GM21717 (cell line): ENCODE measurements around the gene HPS1.

ENCODE experiments used
- ATAC-seq: cut with Tn5 transposase; IDR thresholded peaks from one replicate; pipeline ENCODE4 v1.9.1; 2021; ENCODE audit warnings: mild to moderate bottlenecking, moderate library complexity; ENCODE audit not compliant: unreplicated experiment

HPS1 gene

DNA sequence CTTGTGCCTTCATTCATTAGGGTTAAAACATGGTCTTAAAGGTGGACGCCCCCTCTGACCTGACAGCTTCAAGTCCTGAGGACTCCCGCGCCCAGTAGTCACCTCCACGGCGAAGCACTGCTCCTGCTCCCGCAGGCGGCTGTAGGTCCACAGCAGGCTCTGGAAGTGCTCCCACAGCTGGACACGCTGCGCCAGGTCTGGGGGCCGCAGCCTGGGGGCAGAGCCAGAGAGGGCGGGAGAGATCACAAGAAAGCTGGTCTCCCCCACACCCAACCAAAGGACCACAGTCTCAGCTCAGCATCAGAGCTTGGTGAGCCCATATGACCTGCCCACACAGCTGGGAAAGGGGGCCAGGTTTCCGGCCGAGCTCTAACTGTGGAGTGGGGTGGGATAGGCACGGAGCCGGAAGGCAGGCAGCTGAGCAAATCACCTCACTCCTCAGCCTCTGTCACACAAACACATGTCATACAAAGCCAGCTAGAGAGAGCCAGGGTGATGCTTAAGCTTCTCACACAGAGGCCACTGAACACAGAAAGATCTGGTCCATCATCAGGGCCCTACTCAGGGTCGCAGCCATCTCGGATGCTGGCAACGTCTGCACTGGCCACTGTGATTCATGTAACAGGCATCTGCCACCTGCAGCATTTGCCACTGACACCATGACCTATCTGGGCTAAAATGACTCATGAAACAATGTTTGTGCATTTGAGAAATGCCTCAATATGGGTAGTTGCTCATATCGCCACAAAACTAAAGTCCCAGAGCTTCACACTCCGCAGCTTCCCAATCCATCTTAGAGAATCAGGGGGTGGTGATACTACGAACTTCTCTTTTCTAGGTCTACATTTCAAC lies 12.6 kb downstream of the HPS1 start:
- no peak for ATAC-seq

DNA sequence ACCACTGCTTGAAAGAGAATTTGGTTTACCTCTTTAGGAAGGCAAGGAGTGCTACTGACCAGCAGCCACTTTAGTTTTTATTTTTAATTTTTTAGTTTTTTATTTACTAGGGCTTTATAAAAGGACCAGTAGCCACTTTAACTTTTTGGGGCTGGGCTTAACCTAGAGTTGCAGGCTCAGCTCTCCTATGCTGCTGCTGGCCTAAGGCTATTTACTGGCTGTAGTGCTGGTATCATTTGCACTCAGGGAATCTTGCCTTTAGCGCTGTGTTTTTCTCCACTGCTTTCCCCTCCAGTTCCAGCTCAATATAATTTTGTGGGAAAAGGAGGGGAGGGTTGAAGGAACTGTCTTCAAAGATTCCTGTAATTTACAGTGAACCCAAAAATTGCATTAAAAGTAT lies 13.4 kb downstream of the HPS1 start:
- no peak for ATAC-seq

DNA sequence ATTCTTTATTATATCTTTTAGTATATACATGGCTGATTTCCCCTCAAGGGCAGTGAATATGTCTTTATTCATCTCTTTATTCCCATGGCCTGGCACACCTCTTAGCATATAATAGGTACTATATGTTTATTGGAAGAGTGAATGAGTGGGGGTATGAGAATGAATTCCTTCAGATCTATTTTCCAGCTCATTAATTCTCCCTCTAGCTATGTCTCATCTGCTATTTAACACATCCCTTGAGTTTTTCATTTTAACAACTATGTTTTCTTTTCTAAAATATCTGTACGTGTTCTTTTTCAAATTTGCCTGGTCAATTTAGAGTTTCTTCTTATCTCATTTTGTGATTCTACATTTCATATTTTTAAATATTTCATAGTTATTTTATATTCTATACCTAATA lies 14.4 kb downstream of the HPS1 start:
- ATAC-seq, result no peak

DNA sequence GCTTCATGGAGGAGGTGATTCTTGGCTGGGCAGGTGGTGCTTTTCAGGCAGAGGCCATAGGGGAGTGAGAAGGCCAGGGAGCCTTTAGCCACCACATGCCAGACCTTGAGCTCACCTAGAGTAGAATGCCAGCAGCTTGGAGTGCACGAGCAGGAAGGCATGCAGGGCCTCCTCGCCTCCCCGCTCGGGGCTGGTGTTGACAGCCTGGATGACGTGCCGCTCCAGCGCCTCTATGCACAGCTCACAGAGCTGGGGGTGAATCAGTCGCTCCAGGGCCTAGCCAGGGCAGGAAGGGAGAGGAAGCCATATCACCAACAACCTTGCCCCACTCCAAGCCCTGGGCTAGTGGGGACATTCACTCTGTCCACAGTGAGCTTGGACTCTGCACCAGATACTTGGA lies 15.7 kb downstream of the HPS1 start:
- no peak for ATAC-seq

DNA sequence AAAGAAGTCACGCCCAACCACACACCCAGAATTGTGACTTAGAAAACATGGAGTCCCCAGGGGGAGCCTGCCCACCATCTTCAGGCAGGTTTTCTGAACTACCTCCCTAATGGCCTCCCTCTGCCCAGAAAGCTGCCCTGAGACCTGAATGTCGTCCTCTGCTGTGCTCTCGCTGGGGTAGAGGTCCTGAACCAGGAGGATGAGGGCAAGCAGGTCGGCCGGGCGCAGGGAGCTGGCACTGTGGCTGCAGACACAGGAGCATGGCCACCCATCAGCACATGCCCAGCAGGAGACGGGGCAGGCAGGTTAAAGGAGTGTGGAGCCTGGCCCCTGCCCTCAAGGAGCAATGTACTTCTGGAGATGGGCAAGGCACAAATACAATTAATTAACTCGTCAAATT lies 16.3 kb downstream of the HPS1 start:
- ATAC-seq, result no peak

DNA sequence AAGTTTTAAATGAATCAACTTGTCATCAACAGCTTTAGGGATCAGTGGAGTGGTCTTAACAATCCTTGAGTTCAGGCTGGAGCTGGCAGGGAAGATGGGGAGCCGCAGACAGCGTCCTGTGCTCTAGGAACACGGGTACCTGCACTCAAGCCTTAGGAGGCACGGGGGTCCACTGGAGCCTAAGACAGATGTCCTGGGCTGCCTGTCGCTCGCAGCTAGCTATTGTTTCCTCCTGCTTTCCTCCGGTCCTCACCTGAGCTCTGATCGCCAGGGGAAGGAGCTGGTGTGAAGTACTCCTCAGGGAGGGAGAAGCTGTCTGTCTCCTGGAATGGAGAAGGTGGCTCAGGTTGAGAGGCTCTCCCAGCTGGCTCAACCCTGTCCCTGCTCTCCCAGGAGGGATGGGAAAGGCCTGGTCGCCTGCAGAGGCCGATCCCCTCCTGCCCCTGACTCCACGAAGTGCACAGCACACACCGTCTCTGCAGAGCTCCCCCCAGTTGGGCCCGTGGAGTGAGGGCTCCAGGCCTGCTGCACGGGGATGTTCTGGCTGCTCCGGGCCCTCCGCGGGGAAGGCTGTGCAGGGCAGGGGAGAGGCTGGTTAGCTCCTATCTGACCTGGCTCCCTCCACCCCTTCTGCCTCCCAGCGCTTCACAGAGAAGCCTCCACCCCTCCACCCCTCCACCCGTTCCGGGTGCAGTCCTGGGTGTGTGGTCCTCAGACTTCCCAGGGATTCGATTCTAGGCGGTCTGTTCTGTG lies 17.2 kb downstream of the HPS1 start:
- ATAC-seq, result no peak

DNA sequence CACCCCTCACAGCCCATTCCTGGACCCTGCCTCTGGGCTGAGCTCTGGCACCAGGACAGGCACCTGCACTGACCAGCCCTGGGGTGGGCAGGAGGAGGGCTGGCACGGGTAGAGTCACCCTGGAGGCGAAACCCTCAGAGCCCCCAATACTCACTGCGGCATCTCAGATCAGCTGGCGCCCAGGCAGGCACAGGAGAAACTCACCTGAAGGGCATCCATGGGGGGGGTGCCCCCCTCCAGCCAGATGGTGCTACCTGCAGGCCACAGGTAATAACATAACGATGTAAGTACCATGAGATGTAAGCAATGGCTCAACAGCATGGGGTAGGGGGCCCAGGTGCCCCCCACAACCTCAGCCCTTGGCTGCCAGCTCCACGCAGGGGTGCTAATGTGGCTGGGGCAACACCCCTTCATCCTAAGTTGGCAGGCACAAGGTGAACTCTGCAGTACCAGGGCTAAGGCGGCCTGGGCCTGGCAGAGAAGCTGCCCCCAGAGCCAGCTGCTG lies 19.7 kb downstream of the HPS1 start:
- ATAC-seq, result no peak

DNA sequence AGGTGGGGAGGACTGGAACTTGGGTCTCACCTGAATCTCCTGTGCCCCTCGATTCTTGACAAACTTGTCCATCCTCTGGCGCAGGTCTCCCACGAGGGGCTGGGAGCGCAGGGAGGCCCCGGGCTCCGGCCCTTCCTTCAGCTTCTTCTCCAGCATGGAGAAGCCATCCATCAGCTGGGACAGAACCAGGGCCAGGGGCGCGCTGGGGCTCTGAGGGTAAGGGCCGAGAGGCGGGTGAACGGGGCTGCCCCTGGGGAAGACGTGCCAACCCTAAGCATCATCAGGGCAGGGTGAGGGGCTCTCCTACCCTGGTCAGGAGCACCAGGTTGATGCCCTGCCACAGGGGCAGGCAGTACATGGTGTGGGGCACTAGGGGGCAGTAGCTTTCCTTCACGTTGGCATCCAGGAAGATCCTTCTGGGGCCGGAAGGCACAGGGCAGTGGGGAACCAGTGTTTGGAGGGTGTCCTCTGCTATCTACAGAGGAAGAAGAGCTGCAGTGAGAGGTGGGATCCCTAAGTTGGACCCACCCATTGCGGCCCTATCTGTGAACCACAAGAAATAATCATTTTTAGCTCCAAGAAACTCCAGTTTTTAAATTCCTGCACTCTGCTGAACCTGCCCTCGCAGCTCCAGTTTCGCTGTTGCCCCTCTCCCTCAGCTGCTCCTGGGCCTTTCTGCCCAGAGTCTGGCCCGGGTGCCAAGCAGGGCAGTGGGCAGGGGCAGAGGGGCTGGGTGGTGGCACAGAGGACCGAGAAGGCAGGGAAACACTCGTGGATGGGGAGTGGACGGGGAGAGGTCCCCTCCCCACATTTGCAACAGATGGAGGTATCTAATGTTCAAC lies 21.0 kb downstream of the HPS1 start:
- peak; percentile 65 for ATAC-seq

DNA sequence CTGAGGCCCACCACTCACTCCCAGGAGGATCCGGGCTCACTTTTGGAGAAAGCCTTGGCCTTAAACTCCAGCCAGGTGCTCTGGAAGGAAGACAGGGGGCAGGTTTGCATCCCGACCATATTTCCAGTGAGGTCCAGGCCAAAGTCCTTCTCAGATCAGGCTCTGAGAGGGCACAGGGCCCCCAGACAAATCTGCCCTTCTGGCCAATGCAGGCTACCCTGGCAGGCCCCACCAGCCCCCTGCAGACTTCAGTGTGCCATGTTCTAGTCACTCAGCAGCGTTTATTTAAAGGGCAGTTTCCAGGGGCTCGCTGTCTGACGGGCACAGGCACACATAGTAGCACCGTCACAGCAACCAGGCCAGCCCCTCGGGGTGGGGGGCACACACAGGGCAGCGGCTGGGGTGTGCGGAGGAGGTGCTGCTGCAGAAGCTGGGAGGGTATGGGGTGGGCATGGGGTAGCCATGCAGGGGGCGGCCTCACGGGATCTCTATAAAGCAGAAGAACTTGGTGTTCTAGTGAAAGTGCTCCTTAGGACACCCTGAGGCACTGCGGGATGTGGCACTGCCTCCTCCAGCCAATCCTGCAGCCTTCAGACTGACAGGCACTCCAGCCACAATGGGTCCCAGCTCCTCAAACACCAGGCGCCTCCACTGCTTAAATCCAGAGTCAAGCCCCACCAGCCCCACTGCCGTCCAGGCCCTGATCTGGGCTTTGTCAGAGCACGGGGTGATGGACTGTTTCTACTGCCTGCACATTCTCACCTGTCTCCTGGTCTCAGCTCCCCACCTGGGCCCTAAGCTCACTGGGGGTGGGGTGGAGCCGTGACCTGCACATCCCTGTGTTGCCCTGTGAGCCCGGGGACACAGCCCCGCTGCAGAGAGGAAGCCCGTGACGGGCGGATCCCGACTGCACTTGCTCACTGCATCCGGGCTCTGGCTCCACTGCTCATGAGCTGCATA lies 22.2 kb downstream of the HPS1 start:
- ATAC-seq, result no peak

DNA sequence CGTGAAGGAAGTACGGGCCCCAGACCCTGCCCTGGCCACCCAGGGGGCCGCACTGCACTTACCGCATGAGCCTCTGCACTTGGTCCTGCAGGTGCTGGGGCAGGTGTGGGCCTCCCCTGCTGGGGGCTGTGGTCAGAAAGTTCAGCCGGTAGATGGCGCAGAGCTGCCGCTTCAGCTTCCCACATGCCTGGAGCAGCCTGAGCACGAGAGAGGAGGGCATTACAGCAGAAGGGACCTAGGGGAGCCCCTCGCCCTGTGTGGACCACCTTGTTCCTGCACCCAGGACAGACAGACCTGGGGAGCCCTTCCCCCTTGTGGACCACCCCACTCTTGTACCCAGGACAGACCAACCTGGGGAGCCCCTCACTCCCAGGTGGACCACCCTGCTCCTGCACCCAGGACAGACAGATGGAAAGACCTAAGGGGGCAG lies 23.0 kb downstream of the HPS1 start:
- no peak for ATAC-seq

DNA sequence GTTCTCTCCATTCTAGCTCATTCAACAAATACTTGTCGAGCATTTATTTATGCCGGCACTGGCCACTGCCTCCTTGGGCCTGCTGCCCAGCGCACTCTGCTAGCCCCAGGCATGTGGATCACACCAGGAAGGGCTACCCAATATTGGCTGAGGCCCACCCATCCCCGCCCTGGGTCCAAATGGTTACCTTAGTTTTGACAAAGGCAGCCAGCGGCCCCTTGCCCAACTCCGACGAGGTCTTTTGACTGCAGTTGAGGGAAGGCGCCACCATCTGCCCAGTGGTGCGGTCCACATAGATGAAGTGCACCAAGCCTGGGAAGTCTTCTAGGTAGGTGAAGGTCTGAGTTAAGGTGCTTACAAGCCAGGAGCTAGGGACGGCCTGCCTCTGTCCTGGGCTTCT lies 24.6 kb downstream of the HPS1 start:
- no peak for ATAC-seq

DNA sequence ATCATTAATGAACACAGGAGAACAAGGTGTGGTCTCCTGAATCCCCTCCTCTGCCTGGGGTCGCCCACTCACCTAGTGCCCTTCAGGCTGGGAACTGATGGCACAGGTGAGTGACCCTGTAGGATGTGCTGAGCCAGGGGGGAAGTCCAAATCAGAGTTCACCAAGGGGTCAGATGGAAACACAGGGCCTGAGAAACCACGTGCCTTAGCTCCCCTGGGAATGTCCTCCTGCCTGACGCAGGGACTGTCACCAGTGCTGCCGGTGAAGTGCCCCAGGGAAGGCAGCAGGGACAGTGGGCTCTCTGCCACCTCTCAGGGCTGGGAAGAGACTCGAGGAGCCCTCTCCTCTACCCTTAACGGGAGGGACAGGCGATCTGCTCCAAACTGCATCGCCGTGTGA lies 25.9 kb downstream of the HPS1 start:
- no peak for ATAC-seq

DNA sequence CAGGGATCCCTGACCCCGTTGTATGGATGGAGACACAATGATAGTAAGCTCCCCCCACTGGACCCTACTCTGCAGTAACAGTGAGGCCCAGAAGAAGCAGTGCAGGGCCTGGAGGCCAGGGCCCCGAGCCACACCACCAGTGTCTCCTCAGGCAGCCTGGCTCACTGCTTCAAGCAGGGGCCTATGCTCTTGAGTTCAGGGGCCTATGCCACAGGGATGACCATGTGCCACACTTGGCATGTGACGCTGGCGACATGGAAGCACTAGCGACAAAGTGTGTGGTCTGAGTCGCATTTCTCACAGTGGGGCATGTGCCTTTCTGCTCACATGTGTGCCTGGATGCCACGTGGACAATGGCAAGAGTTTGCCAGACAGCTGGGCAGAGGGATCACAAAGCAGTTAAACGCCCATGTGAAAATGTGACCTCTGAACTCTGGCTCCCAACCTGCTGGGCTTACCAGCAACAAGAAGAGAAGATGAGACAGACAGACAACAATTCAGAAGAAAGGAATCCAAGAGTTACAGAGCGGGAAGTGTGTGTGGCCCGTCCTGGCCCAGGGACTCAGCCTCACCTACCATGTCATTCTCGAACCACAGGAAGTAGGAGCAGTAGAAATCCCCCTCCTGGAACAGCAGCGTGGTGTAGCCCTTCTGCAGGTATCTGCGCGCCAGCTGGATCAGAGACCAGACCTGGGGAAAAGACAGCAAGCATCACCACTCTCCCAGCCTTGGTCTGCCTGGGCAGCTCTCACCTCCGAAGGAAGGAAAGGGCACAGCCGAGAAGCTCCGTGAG lies 27.1 kb downstream of the HPS1 start:
- no peak for ATAC-seq

DNA sequence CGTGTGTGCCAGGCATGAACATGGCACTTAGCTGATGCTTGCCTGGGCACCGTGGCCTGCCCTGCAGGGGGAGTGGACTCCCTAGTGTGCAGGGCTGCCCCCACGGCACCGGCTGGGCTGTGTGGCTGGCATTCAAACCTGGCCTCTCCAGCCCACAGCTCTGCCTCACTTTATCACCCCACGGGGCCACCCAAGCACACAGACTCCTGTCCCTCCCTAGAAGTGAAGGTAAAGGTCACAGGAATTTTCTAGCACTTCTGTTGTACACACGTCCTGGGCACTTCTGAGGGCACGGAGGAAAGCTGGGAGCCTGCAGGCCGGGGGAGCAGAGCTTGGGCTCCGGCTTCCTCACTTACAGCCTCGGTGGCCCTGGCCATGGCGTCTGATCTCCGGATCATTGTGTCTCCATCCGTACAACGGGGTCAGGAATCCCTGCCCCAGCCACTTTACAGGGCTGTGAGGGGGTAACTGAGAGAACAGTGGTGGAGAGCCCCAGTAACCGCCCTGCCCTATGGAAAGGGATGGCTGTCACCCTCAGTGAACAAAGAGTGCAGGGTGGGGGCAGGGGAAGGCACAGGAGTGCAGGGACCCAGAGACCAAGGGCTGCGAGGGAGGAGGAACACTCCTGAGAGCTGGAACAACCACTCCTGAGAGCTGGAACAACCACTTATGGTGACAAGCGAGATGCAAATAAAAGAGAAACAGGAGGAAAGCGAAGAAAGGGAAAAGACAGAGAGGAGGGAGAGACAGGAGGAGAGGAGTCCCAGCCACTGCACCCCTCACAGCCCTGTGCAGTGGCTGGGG lies 27.9 kb downstream of the HPS1 start:
- ATAC-seq, result no peak

DNA sequence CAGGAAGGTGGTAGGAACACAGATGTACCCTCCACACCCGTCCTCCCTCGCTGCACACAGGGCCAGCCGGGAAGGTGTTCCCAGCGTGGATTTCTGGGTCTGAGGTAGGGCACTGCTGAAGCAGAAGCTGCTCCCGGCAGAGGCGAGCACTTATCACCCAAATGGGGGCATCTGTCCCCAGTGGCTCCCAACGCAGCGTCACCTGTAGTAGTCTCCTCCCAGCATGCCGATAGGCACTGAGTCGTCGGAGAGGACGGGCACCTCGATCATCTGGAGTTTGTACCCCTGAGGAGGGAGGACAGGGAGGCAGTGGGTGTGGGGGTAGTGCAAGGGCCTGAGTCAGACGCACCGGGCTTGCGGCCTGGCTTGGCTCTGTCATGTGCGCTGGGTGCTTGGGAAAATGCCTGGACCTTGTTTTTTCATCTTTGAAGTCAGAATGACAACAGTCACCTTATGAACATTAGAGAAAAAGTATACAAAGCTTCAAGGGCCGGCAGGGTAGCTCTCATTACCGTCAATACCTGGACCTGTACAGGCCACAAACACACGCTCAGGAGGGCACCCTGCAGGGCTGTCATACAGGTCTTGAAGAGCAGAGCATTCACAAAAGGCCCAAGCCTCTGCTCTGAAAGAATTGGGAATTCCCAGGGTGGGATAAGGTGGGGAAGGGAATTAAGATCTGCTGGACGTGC lies 28.6 kb downstream of the HPS1 start:
- no peak for ATAC-seq

DNA sequence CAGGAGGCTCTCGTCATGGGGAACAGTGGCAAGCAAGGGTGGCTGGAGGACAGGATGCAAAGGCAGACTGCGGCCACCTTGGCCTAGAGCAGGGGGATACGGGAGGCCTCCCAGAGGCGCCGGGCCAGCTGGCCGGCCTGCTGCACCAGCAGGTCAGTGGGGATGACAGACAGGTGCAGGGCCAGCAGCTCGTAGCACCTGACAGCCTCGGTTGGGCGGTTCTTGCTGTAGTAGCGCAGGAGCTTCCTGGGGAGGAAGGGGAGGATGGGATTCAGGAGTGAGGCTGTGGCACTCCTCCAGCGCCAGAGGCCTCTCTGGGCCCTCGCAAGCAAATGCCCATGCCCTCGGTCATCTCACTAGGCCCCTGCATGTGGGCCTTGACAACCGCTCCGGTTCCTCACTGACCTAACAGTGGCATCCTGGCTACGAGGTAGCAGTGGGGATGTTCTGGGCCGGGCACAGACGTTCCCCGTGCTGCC lies 29.2 kb downstream of the HPS1 start:
- no peak for ATAC-seq

DNA sequence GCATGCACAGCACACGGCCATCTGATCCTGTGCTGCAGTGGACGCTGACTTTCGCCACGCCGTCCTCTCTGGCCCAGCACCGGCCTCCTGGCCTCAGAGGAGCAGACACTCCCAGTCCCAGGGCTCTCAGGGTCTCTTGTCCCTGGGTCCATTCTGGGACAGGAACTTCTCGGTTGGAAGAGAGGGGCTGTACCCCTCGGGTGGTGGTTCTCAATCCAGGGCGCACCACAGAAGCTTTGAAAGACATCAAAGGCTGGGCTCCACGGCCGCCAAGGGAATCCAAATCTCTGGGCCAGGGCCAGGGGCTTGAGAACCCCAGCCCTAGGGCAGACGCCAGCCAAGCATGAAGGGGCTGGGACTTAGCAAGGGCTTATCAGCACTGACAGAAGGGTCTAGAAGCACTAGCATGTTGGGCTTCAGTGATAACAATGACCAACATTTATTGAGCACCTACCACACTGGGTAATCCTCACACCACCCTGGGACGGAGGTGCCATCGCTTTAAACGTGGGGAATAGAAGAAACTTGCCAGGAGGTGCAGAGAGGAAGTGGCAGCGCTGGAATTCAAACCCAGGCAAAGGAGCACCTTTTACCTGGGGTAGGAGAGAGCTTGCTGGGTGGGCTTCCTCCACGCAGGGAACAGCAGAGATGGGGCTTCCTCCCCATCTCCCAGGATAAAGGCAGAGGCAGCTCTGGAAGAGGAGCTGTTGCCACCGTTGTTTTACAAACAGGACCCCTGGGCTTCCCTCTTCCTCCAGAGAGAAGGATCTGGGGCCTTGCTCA lies 29.9 kb downstream of the HPS1 start:
- no peak for ATAC-seq
